GM18520 (cell line): ENCODE data around the gene PGAM1.
"Not testable (repeated sequence)": the region's sequence is repeated elsewhere in the genome, so short reads cannot be mapped to it uniquely, and the experiment has no call there.

Source experiments
- ATAC-seq: cut with Tn5 transposase; IDR thresholded peaks from one replicate; pipeline ENCODE4 v1.9.1; 2021; ENCODE audit not compliant: unreplicated experiment

PGAM1 gene

DNA sequence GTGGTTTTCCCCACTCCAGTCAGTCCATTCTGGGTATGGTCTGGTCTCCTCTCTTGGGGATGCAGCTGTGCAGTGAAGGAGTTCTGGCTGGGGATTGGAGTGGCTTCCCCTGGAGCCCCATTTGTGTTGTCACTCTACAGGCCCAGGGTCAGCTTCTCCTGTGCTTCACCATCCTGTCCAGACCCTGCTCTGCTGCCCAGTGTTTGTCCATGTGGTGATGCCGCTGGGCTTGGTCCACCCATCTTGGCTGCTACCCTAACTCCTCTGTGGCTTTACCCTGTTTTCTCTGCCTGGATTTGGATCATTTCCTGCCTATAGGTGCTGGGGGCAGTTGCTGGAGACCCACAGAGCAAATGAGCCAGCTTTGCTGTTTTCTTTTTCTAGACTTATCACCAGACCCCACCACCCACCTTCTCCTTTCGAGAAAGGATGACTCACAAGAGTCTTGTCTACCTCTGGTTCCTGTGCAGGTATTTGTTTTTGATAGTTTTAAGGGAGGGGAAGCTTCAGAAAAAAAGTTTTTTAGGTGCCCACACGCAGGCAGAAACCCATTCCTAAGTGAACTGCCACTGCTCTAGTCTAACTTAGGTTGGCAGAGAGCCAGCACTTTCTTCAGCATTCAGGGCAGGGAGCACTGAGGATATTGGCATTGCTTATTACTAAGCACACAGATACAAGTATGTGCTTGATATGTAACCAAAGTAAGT is 28.5 kb downstream of the PGAM1 start:
- ATAC-seq, result no peak

DNA sequence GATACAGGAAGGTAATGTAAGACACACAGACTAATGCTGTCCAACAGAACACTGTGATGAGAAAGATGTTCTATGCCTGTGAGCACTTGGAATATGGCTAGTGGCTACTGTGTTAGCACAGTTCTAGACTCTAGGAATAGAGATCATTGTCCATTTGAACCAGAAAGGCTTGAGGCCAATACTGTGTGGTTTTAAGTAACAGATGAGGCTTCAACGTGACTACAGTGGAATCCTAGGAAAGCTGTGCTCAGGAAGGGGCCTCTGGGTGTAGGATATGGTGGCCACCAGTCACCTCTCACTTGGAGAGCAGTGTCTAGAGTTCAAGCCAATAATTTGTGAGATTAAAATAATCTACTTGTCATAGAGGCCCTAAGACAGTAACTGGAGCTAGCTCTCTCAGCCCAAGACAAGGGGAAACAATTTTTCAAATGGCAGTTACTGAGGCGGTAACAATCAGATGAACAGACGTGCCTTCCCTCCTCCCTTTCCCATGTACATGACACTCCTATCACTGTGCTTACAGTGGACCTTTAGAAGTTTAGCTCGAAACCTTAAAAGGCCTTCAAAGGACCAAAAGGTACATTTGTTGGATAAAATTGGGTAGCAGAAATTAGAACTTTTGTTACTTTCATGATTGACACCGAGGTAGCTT is 30.2 kb downstream of the PGAM1 start:
- no peak for ATAC-seq

GRCh38 chr10:97456686-97457065 is 30.7 kb downstream of the PGAM1 start:
- ATAC-seq, result no peak

DNA sequence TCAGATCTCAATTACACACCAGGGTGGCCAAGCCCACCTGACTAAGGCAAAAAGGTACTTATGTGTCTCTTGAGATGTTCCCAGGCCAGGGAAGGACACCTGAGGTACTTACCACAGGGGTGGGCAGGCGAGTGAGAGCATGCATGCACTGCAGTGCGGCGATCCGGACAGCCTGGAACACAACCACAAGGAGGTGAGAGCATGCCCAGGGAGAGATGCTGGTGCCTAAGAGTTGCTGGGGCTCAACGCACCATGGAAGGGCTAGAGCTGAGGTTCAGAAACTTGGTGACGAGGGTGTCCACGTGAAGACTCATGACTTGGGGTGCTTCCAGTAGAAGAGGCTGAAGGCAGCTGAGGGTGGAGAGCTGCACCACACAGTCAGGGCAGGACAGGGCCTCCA is 33.1 kb downstream of the PGAM1 start:
- no peak for ATAC-seq

DNA sequence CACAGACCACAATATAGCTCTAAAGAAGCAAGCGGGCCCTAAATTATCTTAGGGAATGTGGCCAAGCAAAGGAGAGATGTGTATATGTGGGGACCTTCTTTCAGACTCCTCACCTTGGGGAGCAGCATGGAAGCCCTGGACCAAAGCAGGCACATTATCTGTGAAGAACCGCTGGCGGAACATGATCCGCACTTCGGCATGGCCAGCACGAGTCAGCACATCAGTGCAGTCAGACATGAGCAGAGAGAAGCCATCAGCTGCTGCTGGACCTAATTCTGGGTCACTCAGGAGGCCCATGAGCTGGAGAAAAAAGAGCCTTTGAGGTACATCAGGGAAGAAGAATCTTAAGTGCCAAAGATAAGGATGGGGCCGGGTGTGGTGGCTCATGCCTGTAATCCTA is 33.9 kb downstream of the PGAM1 start:
- ATAC-seq, result no peak

- no peak for ATAC-seq
Measured at GRCh38 chr10:97462309-97462708, 36.3 kb downstream of the PGAM1 start.

DNA sequence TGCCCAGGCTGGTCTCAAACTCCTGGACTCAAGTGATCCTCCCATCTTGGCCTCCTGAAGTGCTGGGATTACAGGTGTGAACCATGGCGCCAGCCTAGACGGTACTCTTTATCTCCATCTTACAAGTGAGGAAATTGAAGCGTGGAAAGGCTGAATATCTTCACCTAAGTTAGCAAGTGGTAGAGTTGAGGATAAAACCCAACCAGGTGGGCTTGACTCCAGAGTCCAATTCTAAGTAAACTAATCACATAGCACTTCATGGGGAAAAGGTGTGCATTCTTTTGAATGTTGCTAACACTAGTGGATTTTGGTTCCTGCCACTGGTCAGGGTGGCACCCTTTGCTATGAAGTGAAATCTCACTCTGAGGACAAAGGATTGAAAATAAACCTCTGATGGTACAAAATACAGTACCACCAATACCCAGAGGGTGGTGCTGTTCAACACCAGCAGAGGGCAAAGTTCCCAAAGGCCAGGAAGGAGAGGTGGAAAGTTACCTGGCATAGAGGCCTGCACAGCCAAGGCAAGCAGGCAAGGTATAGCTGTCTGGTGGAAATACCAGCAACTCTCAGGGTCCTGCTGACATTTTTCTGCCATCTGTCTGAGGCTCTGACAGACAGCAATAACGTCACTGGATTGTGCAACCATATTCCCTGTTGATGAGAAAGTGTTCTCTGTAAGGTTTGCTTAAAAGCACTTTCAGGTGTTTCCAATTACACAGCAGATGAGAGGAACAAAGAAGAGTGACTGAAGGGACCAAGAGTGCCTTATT is 37.6 kb downstream of the PGAM1 start:
- ATAC-seq, result no peak

DNA sequence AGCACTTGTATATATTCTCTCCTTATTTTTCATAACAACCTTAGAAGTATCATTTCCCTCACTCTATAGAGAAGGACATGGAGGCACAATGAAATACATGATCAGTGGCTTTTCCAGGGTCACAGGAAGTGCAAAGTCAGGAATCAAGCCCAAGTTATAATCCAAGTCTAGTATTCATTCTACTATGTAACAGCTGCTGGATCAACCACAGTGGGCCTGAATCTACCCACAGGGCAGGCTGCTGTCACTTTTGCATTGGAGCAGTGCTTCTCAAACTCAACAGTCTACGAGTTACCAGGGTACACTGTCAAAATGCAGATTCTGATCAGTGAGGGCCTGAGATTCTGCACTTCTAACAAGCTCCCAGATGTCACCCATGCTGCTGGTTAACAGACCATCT is 38.2 kb downstream of the PGAM1 start:
- no peak for ATAC-seq

DNA sequence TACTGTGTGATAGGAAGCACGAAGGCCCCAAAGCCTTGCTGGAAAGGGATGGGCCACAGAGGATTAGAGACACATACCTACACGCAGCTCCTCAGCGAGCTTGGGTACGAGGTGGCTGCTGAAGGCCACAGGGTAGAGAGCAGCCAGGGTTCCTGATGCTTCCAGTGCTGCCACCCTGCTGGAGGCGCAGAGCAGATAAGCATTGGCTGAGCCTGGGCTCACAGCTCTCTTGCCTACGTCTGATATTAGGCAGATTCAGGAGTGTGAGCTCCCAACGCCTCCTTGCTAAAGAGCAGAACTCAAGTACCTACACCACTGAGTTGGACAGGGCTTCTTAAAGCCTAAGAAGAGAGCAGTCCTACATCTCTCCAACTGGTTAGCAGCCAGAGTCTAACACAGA is 40.0 kb downstream of the PGAM1 start:
- no peak for ATAC-seq

DNA sequence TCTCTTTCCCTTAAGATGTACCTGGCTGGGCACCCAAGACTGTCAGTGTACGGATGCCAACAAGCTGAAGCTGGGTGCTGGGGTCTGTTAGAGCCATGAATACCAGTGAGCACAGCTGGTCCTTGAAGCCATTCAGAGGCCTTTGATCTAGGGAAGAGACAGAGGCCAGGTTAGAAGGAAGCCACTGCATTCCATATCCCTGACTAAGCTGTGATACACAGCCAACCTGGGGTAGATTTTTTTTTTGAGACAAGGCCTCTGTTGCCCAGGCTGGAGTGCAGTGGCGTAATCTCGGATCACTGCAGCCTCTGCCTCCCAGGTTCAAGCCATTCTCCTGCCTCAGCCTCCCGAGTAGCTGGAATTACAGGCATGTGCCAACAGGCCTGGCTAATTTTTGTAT is 40.8 kb downstream of the PGAM1 start:
- no peak for ATAC-seq

- no peak for ATAC-seq
Measured at GRCh38 chr10:97468162-97468561, 42.2 kb downstream of the PGAM1 start.

DNA sequence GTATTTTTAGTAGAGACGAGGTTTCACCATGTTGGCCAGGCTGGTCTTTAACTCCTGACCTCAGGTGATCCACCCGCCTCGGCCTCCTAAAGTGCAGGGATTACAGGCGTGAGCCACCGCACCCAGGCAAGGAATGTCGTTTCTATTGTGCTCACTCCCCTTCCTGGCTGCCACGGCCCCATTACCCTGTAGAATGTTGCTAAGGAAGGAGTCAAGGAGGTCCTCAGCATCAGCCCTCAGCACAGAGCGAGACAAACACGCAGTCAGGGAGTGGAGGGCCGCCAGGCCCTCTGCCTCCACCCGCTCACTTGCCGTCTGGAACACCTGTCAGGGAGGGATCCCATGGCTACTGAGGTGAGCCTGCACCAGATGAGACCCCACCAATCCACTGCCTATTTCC is 42.8 kb downstream of the PGAM1 start:
- ATAC-seq, result not testable (repeated sequence)

- no peak for ATAC-seq
Measured at GRCh38 chr10:97474918-97475317, 48.9 kb downstream of the PGAM1 start.

DNA sequence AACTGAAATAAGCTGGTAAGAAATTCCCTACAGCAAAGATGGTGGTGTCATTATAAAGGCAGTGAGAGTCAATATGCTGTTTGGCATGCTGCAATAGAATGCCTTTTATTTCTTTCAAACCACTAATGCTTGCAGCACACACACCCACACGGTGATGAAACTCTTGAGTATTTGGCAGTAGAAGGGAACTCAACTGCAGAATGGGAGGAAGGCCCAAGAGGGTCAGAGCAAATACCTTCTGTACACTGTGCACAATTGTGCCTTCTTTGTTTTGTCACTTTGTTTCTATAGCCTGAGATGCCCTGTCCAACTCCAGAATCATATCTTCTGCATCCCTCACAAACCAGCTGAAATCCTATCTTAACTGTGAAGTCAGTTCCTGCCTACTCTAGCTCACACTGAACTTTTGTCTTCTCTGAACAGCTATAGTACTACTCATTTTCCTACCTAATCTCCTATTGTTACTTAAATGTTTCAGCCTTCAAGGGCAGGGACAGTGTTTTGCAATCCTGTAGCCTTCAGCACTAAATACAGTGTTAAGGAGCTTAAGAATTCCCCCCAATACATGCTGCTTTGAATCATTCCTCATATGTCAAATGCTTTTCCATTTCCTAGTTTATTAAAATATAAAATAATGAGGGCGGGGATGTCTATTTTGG is 50.1 kb downstream of the PGAM1 start:
- ATAC-seq, result no peak

GRCh38 chr10:97479410-97479809 is 53.4 kb downstream of the PGAM1 start:
- ATAC-seq, result not testable (repeated sequence)

DNA sequence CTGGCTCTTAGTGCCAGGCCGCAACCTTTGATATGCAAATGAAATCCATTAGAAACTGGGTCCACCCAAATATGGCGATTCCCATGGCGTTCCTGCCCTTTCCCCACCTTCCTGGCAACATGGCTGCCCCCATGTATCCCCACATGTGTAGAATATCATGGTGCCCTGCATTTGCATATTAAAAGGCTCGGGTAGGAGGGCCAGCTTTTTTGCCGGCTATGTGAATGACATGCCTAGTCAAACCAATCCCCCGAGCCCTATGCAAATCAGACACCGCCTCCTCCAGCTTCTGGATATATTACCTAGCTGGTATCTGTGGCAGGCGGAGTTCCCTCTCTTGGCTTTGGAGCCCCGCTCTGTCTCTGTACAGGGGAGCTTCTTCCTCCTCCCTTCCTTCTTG is 53.9 kb downstream of the PGAM1 start:
- ATAC-seq, result no peak

- ATAC-seq, result no peak
Measured at GRCh38 chr10:97481071-97481470, 55.1 kb downstream of the PGAM1 start.

DNA sequence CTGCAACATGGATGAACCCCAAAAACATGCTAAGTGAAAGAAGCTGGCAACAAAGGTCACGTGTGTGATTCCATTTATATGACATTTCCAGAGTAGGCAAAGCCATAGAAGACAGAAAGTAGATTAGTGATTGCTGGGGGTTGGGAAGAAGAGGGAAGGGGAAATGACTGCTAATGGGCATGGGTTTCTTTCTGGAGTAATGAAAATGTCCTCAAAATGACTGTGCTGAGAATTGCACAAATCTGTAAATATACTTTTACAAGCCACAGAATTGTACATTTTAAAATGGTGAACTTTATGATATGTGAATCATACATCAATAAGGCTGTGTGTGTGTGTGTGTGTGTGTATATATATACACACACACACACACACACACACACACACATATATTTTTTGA is 56.4 kb downstream of the PGAM1 start:
- no peak for ATAC-seq
